Neural cell (in vitro differentiated cells): ENCODE results near the gene SMAD1. TPM values are rescaled to one million over a fixed set of nuclear protein-coding genes. Genes with fewer than 3 reads are reported as not detected.

ENCODE experiments used
- H2AFZ ChIP-seq: fragments of 200-600, 300-800 bp; sonication (generic), shearing (Covaris generic); 2 replicates; pipeline ENCODE4 v1.6.0; 2014; ENCODE audit warnings: low read depth, mild to moderate bottlenecking, antibody characterized with exemption, low read length, moderate library complexity
- H3F3A ChIP-seq: fragments of 200-600 bp; shearing (Covaris generic); 2 replicates; pipeline ENCODE4 v1.6.1; 2016; ENCODE audit warnings: mild to moderate bottlenecking, moderate library complexity, mixed read lengths, antibody characterized with exemption, low read length; ENCODE audit not compliant: insufficient read depth, poor library complexity, severe bottlenecking
- H3K27ac ChIP-seq: fragments of 200-600, 300-800 bp; sonication (generic), shearing (Covaris generic); 2 replicates; pipeline ENCODE4 v1.5.1; 2014; ENCODE audit warnings: mild to moderate bottlenecking, low read length, moderate library complexity
- H3K27me3 ChIP-seq: fragments of 300-800, 200-600 bp; sonication (generic), shearing (Covaris generic); 2 replicates; pipeline ENCODE4 v1.6.0; 2014; ENCODE audit warnings: mild to moderate bottlenecking, low read depth, low read length, moderate library complexity; ENCODE audit not compliant: insufficient read depth
- H3K36me3 ChIP-seq: fragments of 300-800, 200-600 bp; sonication (generic), shearing (Covaris generic); 2 replicates; pipeline ENCODE4 v1.5.1; 2014; ENCODE audit warnings: mild to moderate bottlenecking, antibody characterized with exemption, low read length, moderate library complexity; ENCODE audit not compliant: insufficient read depth
- H3K4me2 ChIP-seq: fragments of 300-800, 200-600 bp; sonication (generic), shearing (Covaris generic); 2 replicates; pipeline ENCODE4 v1.6.0; 2014; ENCODE audit warnings: mild to moderate bottlenecking, low read length
- H3K4me3 ChIP-seq: fragments of 300-800, 200-600 bp; sonication (generic), shearing (Covaris generic); 2 replicates; pipeline ENCODE4 v1.5.1; 2014; ENCODE audit warnings: mild to moderate bottlenecking, low read length, moderate library complexity
- H3K79me2 ChIP-seq: fragments of 200-600 bp; shearing (Covaris generic); replicated peaks from 2 replicates; pipeline ENCODE4 v1.6.0; 2014; ENCODE audit warnings: mild to moderate bottlenecking, low read length, moderate library complexity; ENCODE audit not compliant: insufficient read depth
- H3K9ac ChIP-seq: fragments of 300-800, 200-600 bp; sonication (generic), shearing (Covaris generic); 2 replicates; pipeline ENCODE4 v1.6.1; 2016; ENCODE audit warnings: mild to moderate bottlenecking, low read length, mixed read lengths
- H3K9me2 ChIP-seq: fragments of 200-600 bp; shearing (Covaris generic); 2 replicates; pipeline ENCODE4 v1.6.1; 2016; ENCODE audit warnings: mild to moderate bottlenecking, low read length, mixed read lengths; ENCODE audit not compliant: insufficient read depth
- H3K9me3 ChIP-seq: fragments of 200-600, 300-800 bp; sonication (generic), shearing (Covaris generic); 2 replicates; pipeline ENCODE4 v1.6.1; 2016; ENCODE audit warnings: mild to moderate bottlenecking, mixed run types, low read length, moderate library complexity, mixed read lengths
- H4K20me1 ChIP-seq: fragments of 200-600 bp; shearing (Covaris generic); 2 replicates; pipeline ENCODE4 v1.6.1; 2016; ENCODE audit warnings: mild to moderate bottlenecking, mixed run types; ENCODE audit not compliant: insufficient read depth
- EP300 ChIP-seq: fragments of 450-650 bp; conservative IDR thresholded peaks from 2 replicates; pipeline ENCODE4 v1.6.1; 2014; ENCODE audit warnings: antibody characterized with exemption, mild to moderate bottlenecking, moderate library complexity; ENCODE audit not compliant: poor library complexity, severe bottlenecking
- EZH2 ChIP-seq: fragments of 200-600, 300-800 bp; shearing (Covaris generic), sonication (generic); IDR thresholded peaks from 2 replicates; pipeline ENCODE4 v1.6.1; 2014; ENCODE audit warnings: antibody characterized with exemption, low read length, borderline replicate concordance, mild to moderate bottlenecking; ENCODE audit not compliant: insufficient read depth, poor library complexity, severe bottlenecking
- MXI1 ChIP-seq: fragments of 450-650 bp; conservative IDR thresholded peaks from 2 replicates; pipeline ENCODE4 v1.6.1; 2014; ENCODE audit warnings: antibody characterized with exemption, mild to moderate bottlenecking; ENCODE audit not compliant: poor library complexity, severe bottlenecking
- POLR2AphosphoS5 ChIP-seq: IDR thresholded peaks from 2 replicates; pipeline ENCODE4 v1.6.1; 2012
- RAD21 ChIP-seq: fragments of 450-650 bp; conservative IDR thresholded peaks from 2 replicates; pipeline ENCODE4 v1.6.1; 2014; ENCODE audit warnings: antibody characterized with exemption, mild to moderate bottlenecking, moderate library complexity
- SMC3 ChIP-seq: fragments of 450-650 bp; conservative IDR thresholded peaks from 2 replicates; pipeline ENCODE4 v1.6.1; 2014; ENCODE audit warnings: antibody characterized with exemption, mild to moderate bottlenecking, moderate library complexity; ENCODE audit not compliant: poor library complexity
- TAF1 ChIP-seq: IDR thresholded peaks from 2 replicates; pipeline ENCODE4 v1.6.1; 2012; ENCODE audit warnings: low read depth
- polyA plus RNA-seq: library from polyadenylated mRNA; depleted of rRNA; stranded (reverse); fragments of >200 nt; gene quantifications from 2 replicates; pipeline ENCODE4 v1.2.3, GENCODE V29; 2014
- TF ChIP-seq, protein P1 (sequence below): fragments of 450-650 bp; IDR thresholded peaks from 2 replicates; pipeline ENCODE4 v1.5.1; 2014; ENCODE audit warnings: antibody characterized with exemption, mild to moderate bottlenecking, moderate library complexity; ENCODE audit not compliant: poor library complexity, severe bottlenecking
- TF ChIP-seq, protein P2 (sequence below): IDR thresholded peaks from 2 replicates; pipeline ENCODE4 v1.6.1; 2012; ENCODE audit warnings: borderline replicate concordance

Gene SMAD1
- polyA plus RNA-seq, 1 donor from 2014 or later, result 31.7 TPM

DNA sequence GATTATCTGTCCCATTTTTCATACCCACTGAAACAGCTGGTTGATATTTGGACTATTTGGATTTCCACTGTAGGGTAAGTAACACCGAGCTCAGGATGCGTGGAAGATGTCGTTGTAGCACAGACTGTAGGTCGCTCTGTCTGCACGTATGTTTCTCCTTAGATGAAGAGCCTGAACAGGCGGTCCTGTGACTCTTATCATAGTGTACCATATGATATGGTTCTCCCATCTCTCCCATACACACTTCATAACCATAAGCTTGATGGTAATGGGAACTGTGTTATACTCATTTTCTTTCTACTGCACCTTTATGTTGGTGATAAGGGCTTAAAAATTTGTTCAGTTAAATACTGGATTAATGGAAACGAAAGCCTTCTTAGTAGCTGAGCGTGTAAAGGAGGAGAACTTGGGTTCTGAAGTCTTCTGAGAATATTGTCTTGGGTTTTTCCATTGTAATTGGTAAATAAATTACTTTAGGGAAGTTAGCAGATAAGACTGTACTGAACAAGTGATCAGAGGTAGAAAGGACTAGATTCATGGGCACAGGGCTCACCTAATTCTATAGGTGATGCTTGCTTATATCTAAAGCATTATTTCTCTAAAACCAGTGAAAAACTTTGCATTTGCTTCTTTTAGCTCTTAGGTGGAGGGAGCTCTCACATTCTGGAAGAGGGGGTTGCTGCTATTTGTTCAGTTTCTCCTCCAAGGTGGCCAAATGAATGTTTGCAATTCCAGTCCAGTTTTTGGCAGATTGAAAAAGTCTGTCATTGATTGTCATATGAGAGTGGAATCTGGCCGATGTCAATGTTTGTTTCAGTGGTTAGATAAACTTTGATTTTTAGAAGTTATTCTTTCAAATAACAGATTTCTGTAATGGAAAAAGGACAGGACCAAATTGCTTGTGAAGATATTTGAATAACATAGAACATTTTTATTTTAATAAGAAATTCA is 15.8 kb downstream of the SMAD1 start:
- TF ChIP-seq RAD21 (no peak), SMC3 (no peak), TAF1 (no peak), EZH2 (no peak), POLR2AphosphoS5 (no peak), EP300 (no peak), MXI1 (no peak)
- TF ChIP-seq, protein P1, sequence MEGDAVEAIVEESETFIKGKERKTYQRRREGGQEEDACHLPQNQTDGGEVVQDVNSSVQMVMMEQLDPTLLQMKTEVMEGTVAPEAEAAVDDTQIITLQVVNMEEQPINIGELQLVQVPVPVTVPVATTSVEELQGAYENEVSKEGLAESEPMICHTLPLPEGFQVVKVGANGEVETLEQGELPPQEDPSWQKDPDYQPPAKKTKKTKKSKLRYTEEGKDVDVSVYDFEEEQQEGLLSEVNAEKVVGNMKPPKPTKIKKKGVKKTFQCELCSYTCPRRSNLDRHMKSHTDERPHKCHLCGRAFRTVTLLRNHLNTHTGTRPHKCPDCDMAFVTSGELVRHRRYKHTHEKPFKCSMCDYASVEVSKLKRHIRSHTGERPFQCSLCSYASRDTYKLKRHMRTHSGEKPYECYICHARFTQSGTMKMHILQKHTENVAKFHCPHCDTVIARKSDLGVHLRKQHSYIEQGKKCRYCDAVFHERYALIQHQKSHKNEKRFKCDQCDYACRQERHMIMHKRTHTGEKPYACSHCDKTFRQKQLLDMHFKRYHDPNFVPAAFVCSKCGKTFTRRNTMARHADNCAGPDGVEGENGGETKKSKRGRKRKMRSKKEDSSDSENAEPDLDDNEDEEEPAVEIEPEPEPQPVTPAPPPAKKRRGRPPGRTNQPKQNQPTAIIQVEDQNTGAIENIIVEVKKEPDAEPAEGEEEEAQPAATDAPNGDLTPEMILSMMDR, result no peak
- TF ChIP-seq, protein P2, sequence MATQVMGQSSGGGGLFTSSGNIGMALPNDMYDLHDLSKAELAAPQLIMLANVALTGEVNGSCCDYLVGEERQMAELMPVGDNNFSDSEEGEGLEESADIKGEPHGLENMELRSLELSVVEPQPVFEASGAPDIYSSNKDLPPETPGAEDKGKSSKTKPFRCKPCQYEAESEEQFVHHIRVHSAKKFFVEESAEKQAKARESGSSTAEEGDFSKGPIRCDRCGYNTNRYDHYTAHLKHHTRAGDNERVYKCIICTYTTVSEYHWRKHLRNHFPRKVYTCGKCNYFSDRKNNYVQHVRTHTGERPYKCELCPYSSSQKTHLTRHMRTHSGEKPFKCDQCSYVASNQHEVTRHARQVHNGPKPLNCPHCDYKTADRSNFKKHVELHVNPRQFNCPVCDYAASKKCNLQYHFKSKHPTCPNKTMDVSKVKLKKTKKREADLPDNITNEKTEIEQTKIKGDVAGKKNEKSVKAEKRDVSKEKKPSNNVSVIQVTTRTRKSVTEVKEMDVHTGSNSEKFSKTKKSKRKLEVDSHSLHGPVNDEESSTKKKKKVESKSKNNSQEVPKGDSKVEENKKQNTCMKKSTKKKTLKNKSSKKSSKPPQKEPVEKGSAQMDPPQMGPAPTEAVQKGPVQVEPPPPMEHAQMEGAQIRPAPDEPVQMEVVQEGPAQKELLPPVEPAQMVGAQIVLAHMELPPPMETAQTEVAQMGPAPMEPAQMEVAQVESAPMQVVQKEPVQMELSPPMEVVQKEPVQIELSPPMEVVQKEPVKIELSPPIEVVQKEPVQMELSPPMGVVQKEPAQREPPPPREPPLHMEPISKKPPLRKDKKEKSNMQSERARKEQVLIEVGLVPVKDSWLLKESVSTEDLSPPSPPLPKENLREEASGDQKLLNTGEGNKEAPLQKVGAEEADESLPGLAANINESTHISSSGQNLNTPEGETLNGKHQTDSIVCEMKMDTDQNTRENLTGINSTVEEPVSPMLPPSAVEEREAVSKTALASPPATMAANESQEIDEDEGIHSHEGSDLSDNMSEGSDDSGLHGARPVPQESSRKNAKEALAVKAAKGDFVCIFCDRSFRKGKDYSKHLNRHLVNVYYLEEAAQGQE, result no peak
- no peak overlapping the region for H3K9ac ChIP-seq
- H2AFZ ChIP-seq, result no peak overlapping the region
- H3K27me3 ChIP-seq, result no peaks in the 10 kb centered on the region
- H3K4me3 ChIP-seq, result no peak overlapping the region
- no peaks in the 10 kb centered on the region for H3F3A ChIP-seq
- H3K27ac ChIP-seq, result no peak overlapping the region
- H3K9me3 ChIP-seq, result no peaks in the 10 kb centered on the region
- H3K79me2 ChIP-seq, result peaks cover 46% of the 10 kb centered on the region
- no peaks in the 10 kb centered on the region for H3K36me3 ChIP-seq
- no peaks in the 10 kb centered on the region for H4K20me1 ChIP-seq
- H3K9me2 ChIP-seq, result no peaks in the 10 kb centered on the region
- no peak overlapping the region for H3K4me2 ChIP-seq

DNA sequence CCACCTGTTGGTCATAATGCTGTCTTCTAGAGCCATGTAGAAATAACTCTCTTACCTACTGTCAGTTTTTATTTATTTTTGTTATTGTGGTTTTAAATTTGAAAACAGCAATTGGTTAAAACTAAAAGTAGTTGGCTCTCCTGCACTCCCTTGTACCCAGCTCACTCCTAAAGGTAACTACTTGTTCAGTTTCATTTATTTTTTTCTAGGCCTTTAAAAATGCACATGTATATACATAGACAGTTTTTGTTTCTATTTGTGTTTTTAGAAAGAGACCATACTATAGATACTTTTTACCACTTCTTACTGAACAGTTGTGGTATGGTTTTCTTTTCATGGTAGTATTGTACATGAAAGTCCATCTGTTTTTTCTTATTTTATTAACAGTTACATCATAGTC is 16.8 kb downstream of the SMAD1 start:
- peaks cover 44% of the 10 kb centered on the region for H3K79me2 ChIP-seq
- no peaks in the 10 kb centered on the region for H3K36me3 ChIP-seq
- H3F3A ChIP-seq, result no peaks in the 10 kb centered on the region
- TF ChIP-seq EZH2 (no peak), RAD21 (no peak), TAF1 (no peak), MXI1 (no peak), POLR2AphosphoS5 (no peak), SMC3 (no peak)
- TF ChIP-seq, protein P1, result no peak
- H3K9me3 ChIP-seq, result no peaks in the 10 kb centered on the region
- no peak overlapping the region for H3K27ac ChIP-seq
- no peaks in the 10 kb centered on the region for H3K9me2 ChIP-seq
- no peak overlapping the region for H2AFZ ChIP-seq
- no peak overlapping the region for H3K9ac ChIP-seq
- no peaks in the 10 kb centered on the region for H3K27me3 ChIP-seq
- H3K4me2 ChIP-seq, result no peak overlapping the region
- H4K20me1 ChIP-seq, result no peaks in the 10 kb centered on the region
- H3K4me3 ChIP-seq, result no peak overlapping the region
